SK-N-SH treated with all-trans-retinoic acid at 6 μM for 48 hours (cell line): ENCODE results near the gene SLC5A9.

Experiments used
- ARNTL ChIP-seq: fragments of 450-650 bp; formaldehyde crosslinking; IDR thresholded peaks from 2 replicates; pipeline ENCODE4 v1.5.0; 2020; ENCODE audit warnings: low read depth, mild to moderate bottlenecking, moderate library complexity, borderline replicate concordance
- CREB5 ChIP-seq: fragments of 250-450 bp; sonication (Bioruptor Pico); IDR thresholded peaks from 2 replicates; pipeline ENCODE4 v1.5.1; 2020; ENCODE audit warnings: low read depth, mild to moderate bottlenecking, moderate library complexity
- CSRNP3 ChIP-seq: fragments of 250-450 bp; sonication (Bioruptor Pico); IDR thresholded peaks from 2 replicates; pipeline ENCODE4 v1.5.1; 2021; ENCODE audit warnings: mild to moderate bottlenecking, moderate library complexity
- ISL1 ChIP-seq: fragments of 250-450 bp; sonication (Bioruptor Pico); IDR thresholded peaks from 2 replicates; pipeline ENCODE4 v2.1.2; 2022; ENCODE audit warnings: mild to moderate bottlenecking, moderate library complexity
- PATZ1 ChIP-seq: fragments of 250-450 bp; sonication (Bioruptor Pico); IDR thresholded peaks from 2 replicates; pipeline ENCODE4 v1.8.0; 2020; ENCODE audit warnings: mild to moderate bottlenecking, moderate library complexity, borderline replicate concordance
- RARB ChIP-seq: fragments of 250-450 bp; sonication (Bioruptor Pico); IDR thresholded peaks from 2 replicates; pipeline ENCODE4 v1.8.0; 2021; ENCODE audit warnings: mild to moderate bottlenecking, moderate library complexity
- SNAI2 ChIP-seq: fragments of 250-450 bp; sonication (Bioruptor Pico); IDR thresholded peaks from 2 replicates; pipeline ENCODE4 v1.5.0; 2020; ENCODE audit warnings: mild to moderate bottlenecking, moderate library complexity
- TOX ChIP-seq: fragments of 250-450 bp; sonication (Bioruptor Pico); IDR thresholded peaks from 2 replicates; pipeline ENCODE4 v1.8.0; 2021; ENCODE audit warnings: mild to moderate bottlenecking, moderate library complexity, borderline replicate concordance
- ZC3H10 ChIP-seq: fragments of 250-450 bp; sonication (Bioruptor Pico); IDR thresholded peaks from 2 replicates; pipeline ENCODE4 v1.5.1; 2021; ENCODE audit warnings: mild to moderate bottlenecking, moderate library complexity
- ZFP3 ChIP-seq: fragments of 250-450 bp; sonication (Bioruptor Pico); IDR thresholded peaks from 2 replicates; pipeline ENCODE4 v1.5.0; 2020; ENCODE audit warnings: mild to moderate bottlenecking, moderate library complexity
- ZFP30 ChIP-seq: fragments of 450-650 bp; formaldehyde crosslinking; IDR thresholded peaks from 2 replicates; pipeline ENCODE4 v1.5.0; 2022; ENCODE audit warnings: mild to moderate bottlenecking, moderate library complexity
- ZNF8 ChIP-seq: fragments of 450-650 bp; formaldehyde crosslinking; IDR thresholded peaks from 2 replicates; pipeline ENCODE4 v1.5.0; 2020; ENCODE audit warnings: mild to moderate bottlenecking, moderate library complexity

GRCh38 chr1:48245106-48245505, 22.6 kb downstream of the SLC5A9 start:
- TF ChIP-seq ISL1 (CRISPR knock-in tag) (no peak), ZFP30 (CRISPR knock-in tag) (no peak), ZFP3 (CRISPR knock-in tag) (no peak), CREB5 (CRISPR knock-in tag) (no peak), PATZ1 (CRISPR knock-in tag) (no peak), SNAI2 (CRISPR knock-in tag) (no peak), CSRNP3 (no peak), ZC3H10 (CRISPR knock-in tag) (no peak), ZNF8 (no peak), RARB (CRISPR knock-in tag) (no peak), TOX (CRISPR knock-in tag) (no peak), ARNTL (CRISPR knock-in tag) (no peak)
